ENCODE data around the gene PTP4A1.

GRCh38 chr6:63533952-63534351, 38.3 kb upstream of the PTP4A1 start:
- TF ChIP-seq EZH2 (IDR thresholded peaks at IDR 0.05), result no peak
- TF ChIP-seq POLR2AphosphoS5 (IDR thresholded peaks at IDR 0.05; ENCODE audit: borderline replicate concordance, low read depth, low read length), result no peak
- no peak for TF ChIP-seq FOXP2 (optimal IDR thresholded peaks at IDR 0.05; ENCODE audit: control extremely low read depth, extremely low read length, insufficient read depth)
